HepG2 (cell line): ENCODE data around the gene SECTM1. TPM values are rescaled to one million over a fixed set of nuclear protein-coding genes. Genes with fewer than 3 reads are reported as not detected.

Experiments used
- CENPX ChIP-seq: sonication (generic); formaldehyde crosslinking; IDR thresholded peaks from 2 replicates; pipeline ENCODE4 v1.9.0; 2021; ENCODE audit warnings: mild to moderate bottlenecking, missing genetic modification reagents, moderate library complexity
- HOXA9 ChIP-seq: sonication (generic); formaldehyde crosslinking; IDR thresholded peaks from 2 replicates; pipeline ENCODE4 v1.8.1; 2022; ENCODE audit warnings: missing genetic modification reagents, mild to moderate bottlenecking, moderate library complexity, borderline replicate concordance
- MAFK ChIP-seq, 2 experiments: IDR thresholded peaks in 1 of 2; conservative IDR thresholded peaks in 1 of 2; 2 replicates each; pipeline ENCODE4 v1.6.1; 2011; ENCODE audit warnings: improper control_type of control experiment in 2 of 2, low read length in 2 of 2
- MXD4 ChIP-seq: IDR thresholded peaks from 2 replicates; pipeline ENCODE4 v1.6.1; 2016; ENCODE audit warnings: mild to moderate bottlenecking, missing biosample characterization, missing genetic modification reagents
- NCOR1 ChIP-seq: fragments of 200-600 bp; sonication (generic); IDR thresholded peaks from 2 replicates; pipeline ENCODE4 v1.7.0; 2017; ENCODE audit warnings: antibody characterized with exemption, low read length, borderline replicate concordance
- PHF20 ChIP-seq: sonication (generic); formaldehyde crosslinking; IDR thresholded peaks from 2 replicates; pipeline ENCODE4 v1.5.0; 2020; ENCODE audit warnings: mild to moderate bottlenecking, missing genetic modification reagents
- SCMH1 ChIP-seq: sonication (generic); formaldehyde crosslinking; IDR thresholded peaks from 2 replicates; pipeline ENCODE4 v1.9.0; 2021; ENCODE audit warnings: missing genetic modification reagents, mild to moderate bottlenecking, borderline replicate concordance
- SNAI1 ChIP-seq: sonication (generic); formaldehyde crosslinking; IDR thresholded peaks from 2 replicates; pipeline ENCODE4 v1.5.0; 2020; ENCODE audit warnings: mild to moderate bottlenecking, missing genetic modification reagents, borderline replicate concordance
- ZNF296 ChIP-seq: sonication (generic); formaldehyde crosslinking; conservative IDR thresholded peaks from 2 replicates; pipeline ENCODE4 v1.5.0; 2020; ENCODE audit warnings: mild to moderate bottlenecking, missing genetic modification reagents
- ZNF317 ChIP-seq: sonication (generic); formaldehyde crosslinking; IDR thresholded peaks from 2 replicates; pipeline ENCODE4 v1.5.0; 2020; ENCODE audit warnings: mild to moderate bottlenecking, missing genetic modification reagents
- ZNF337 ChIP-seq: sonication (generic); formaldehyde crosslinking; IDR thresholded peaks from 2 replicates; pipeline ENCODE4 v1.5.1; 2020; ENCODE audit warnings: missing genetic modification reagents, low read depth, mild to moderate bottlenecking, borderline replicate concordance
- ZNF547 ChIP-seq: sonication (generic); formaldehyde crosslinking; IDR thresholded peaks from 2 replicates; pipeline ENCODE4 v1.5.1; 2020; ENCODE audit warnings: mild to moderate bottlenecking, missing genetic modification reagents
- ZNF572 ChIP-seq: sonication (generic); formaldehyde crosslinking; IDR thresholded peaks from 2 replicates; pipeline ENCODE4 v1.5.1; 2020; ENCODE audit warnings: mild to moderate bottlenecking, missing genetic modification reagents
- ZNF83 ChIP-seq: sonication (generic); formaldehyde crosslinking; IDR thresholded peaks from 2 replicates; pipeline ENCODE4 v1.4.0; 2020; ENCODE audit warnings: missing genetic modification reagents, mild to moderate bottlenecking, borderline replicate concordance
- polyA plus RNA-seq, 8 experiments: library from polyadenylated mRNA; depleted of rRNA in 3 of 8; stranded (reverse) in 7 of 8; unstranded in 1 of 8; fragments of >200 nt; fragmentation: Illumina TruSeq in 4 of 8; extraction: Trizol in 4 of 8; gene quantifications; 2 replicates each; pipeline versions ENCODE4 v1.2.1 to v1.2.3, GENCODE V29; 2011 to 2016; ENCODE audit warnings: low read depth in 4 of 8, missing spikeins in 1 of 8, mixed read lengths in 1 of 8; ENCODE audit not compliant: insufficient read depth in 1 of 8
- total RNA-seq, 5 experiments: library from RNA; depleted of rRNA; stranded (reverse); fragments of >200 nt; fragmentation: Illumina TruSeq; extraction: Trizol; gene quantifications; 2 replicates each; pipeline ENCODE4 v1.2.3, GENCODE V29; 2016; ENCODE audit warnings: low read depth in 1 of 5
- TF ChIP-seq, protein P1 (sequence below): sonication (generic); formaldehyde crosslinking; IDR thresholded peaks from 2 replicates; pipeline ENCODE4 v1.4.0; 2020; ENCODE audit warnings: missing genetic modification reagents, borderline replicate concordance
- TF ChIP-seq, protein P2 (sequence below): sonication (generic); formaldehyde crosslinking; IDR thresholded peaks from 2 replicates; pipeline ENCODE4 v1.5.0; 2020; ENCODE audit warnings: missing genetic modification reagents
- TF ChIP-seq, protein P3 (sequence below): IDR thresholded peaks from 2 replicates; pipeline ENCODE4 v1.6.1; 2012; ENCODE audit warnings: low read length, improper control_type of control experiment
- TF ChIP-seq, protein P4 (sequence below): sonication (generic); formaldehyde crosslinking; IDR thresholded peaks from 2 replicates; pipeline ENCODE4 v1.4.0; 2020; ENCODE audit warnings: mild to moderate bottlenecking, missing genetic modification reagents, borderline replicate concordance

Gene SECTM1
- total and polyA plus RNA-seq, 2 of the 13 experiments (the other 11 are each of a cell fraction or from before 2014, with no cell fraction given) = 3.5 to 5.3 TPM

DNA sequence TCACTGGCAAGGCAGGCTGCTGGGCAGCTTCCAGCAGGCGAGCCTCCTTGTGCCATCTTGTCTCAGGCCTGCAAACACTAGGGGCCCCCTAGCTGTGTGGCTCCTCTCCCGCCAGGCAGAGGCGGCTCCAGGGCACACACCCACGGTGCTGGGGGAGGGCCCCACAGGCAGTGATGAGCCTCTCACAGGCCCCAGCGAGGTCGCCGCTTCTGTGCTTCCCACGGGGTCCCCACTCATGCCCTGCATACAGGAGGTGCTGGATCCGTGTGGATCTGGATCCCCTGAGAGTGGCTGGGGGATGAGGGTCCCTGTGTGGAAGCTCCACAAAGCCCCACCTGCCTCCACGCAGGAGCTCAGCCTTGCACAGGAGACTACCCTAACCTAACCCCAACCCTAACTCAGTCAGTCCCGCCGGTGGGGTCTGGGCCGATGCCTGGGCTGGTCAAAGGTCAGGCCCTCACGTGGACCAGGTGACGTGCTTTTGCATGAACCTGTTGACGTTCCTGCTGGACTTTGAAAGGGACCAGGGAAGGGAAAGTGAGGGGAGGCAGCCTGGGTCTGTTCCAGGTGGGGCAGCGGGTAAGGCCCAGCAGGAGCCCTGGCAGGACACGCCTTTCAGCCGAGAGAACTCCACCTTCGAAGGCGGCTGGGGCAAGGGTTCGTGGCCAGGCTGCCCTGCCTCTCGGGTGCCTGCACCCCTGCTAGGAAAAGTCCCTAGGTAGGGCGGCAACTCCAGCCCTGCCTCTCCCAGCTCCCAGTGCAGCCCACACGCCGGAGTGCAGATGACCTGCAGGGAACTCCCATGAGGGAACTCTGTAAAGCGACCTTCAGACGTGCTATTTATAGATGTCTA, 5.2 kb downstream of the SECTM1 start (continued):
- TF ChIP-seq, protein P1, sequence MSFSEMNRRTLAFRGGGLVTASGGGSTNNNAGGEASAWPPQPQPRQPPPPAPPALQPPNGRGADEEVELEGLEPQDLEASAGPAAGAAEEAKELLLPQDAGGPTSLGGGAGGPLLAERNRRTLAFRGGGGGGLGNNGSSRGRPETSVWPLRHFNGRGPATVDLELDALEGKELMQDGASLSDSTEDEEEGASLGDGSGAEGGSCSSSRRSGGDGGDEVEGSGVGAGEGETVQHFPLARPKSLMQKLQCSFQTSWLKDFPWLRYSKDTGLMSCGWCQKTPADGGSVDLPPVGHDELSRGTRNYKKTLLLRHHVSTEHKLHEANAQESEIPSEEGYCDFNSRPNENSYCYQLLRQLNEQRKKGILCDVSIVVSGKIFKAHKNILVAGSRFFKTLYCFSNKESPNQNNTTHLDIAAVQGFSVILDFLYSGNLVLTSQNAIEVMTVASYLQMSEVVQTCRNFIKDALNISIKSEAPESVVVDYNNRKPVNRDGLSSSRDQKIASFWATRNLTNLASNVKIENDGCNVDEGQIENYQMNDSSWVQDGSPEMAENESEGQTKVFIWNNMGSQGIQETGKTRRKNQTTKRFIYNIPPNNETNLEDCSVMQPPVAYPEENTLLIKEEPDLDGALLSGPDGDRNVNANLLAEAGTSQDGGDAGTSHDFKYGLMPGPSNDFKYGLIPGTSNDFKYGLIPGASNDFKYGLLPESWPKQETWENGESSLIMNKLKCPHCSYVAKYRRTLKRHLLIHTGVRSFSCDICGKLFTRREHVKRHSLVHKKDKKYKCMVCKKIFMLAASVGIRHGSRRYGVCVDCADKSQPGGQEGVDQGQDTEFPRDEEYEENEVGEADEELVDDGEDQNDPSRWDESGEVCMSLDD (CRISPR knock-in tag) = no peak
- TF ChIP-seq HOXA9 (CRISPR knock-in tag) (no peak), PHF20 (CRISPR knock-in tag) (peak; percentile 46; the same call in 1 of the 2 replicates), ZNF317 (CRISPR knock-in tag) (peak; percentile 90), CENPX (CRISPR knock-in tag) (no peak), SCMH1 (no peak), SNAI1 (0 out of 2 replicates have a peak, but pooled peaks have one; percentile 78), ZNF83 (0 out of 2 replicates have a peak, but pooled peaks have one; percentile 24), ZNF572 (peak; percentile 85), ZNF337 (CRISPR knock-in tag) (no peak), NCOR1 (peak; percentile 96), ZNF296 (CRISPR knock-in tag) (no peak), MXD4 (CRISPR knock-in tag) (peak; percentile 92), MAFK (conservative IDR thresholded peaks at IDR 0.05 in 1 of 2, IDR thresholded peaks at IDR 0.05 in 1 of 2; ENCODE audit: low read length in 2 of 2) (no peak), ZNF547 (CRISPR knock-in tag) (peak; percentile 15; the same call in 1 of the 2 replicates)
- TF ChIP-seq, protein P2, sequence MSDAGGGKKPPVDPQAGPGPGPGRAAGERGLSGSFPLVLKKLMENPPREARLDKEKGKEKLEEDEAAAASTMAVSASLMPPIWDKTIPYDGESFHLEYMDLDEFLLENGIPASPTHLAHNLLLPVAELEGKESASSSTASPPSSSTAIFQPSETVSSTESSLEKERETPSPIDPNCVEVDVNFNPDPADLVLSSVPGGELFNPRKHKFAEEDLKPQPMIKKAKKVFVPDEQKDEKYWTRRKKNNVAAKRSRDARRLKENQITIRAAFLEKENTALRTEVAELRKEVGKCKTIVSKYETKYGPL (CRISPR knock-in tag) = no peak
- TF ChIP-seq, protein P3, sequence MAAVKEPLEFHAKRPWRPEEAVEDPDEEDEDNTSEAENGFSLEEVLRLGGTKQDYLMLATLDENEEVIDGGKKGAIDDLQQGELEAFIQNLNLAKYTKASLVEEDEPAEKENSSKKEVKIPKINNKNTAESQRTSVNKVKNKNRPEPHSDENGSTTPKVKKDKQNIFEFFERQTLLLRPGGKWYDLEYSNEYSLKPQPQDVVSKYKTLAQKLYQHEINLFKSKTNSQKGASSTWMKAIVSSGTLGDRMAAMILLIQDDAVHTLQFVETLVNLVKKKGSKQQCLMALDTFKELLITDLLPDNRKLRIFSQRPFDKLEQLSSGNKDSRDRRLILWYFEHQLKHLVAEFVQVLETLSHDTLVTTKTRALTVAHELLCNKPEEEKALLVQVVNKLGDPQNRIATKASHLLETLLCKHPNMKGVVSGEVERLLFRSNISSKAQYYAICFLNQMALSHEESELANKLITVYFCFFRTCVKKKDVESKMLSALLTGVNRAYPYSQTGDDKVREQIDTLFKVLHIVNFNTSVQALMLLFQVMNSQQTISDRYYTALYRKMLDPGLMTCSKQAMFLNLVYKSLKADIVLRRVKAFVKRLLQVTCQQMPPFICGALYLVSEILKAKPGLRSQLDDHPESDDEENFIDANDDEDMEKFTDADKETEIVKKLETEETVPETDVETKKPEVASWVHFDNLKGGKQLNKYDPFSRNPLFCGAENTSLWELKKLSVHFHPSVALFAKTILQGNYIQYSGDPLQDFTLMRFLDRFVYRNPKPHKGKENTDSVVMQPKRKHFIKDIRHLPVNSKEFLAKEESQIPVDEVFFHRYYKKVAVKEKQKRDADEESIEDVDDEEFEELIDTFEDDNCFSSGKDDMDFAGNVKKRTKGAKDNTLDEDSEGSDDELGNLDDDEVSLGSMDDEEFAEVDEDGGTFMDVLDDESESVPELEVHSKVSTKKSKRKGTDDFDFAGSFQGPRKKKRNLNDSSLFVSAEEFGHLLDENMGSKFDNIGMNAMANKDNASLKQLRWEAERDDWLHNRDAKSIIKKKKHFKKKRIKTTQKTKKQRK = no peak
- TF ChIP-seq, protein P4, sequence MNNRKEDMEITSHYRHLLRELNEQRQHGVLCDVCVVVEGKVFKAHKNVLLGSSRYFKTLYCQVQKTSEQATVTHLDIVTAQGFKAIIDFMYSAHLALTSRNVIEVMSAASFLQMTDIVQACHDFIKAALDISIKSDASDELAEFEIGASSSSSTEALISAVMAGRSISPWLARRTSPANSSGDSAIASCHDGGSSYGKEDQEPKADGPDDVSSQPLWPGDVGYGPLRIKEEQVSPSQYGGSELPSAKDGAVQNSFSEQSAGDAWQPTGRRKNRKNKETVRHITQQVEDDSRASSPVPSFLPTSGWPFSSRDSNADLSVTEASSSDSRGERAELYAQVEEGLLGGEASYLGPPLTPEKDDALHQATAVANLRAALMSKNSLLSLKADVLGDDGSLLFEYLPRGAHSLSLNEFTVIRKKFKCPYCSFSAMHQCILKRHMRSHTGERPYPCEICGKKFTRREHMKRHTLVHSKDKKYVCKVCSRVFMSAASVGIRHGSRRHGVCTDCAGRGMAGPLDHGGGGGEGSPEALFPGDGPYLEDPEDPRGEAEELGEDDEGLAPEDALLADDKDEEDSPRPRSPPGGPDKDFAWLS = 0 out of 2 replicates have a peak, but pooled peaks have one; percentile 59
